HepG2 (cell line): ENCODE measurements around the gene TRABD. TPM values are rescaled to one million over a fixed set of nuclear protein-coding genes. Genes with fewer than 3 reads are reported as not detected.

Experiments
- AGO2 ChIP-seq: fragments of 200-400 bp; formaldehyde crosslinking; optimal IDR thresholded peaks from 2 replicates; pipeline ENCODE3; 2017; ENCODE audit warnings: mild to moderate bottlenecking, low read depth, low read length, moderate library complexity
- ARID4A ChIP-seq: sonication (generic); formaldehyde crosslinking; IDR thresholded peaks from 2 replicates; pipeline ENCODE4 v1.5.0; 2020; ENCODE audit warnings: mild to moderate bottlenecking, missing genetic modification reagents, borderline replicate concordance
- CC2D1A ChIP-seq: sonication (generic); formaldehyde crosslinking; IDR thresholded peaks from 2 replicates; pipeline ENCODE4 v1.8.1; 2023; ENCODE audit warnings: mild to moderate bottlenecking, missing genetic modification reagents
- CEBPG ChIP-seq: IDR thresholded peaks from 2 replicates; pipeline ENCODE4 v1.6.1; 2016
- HMGXB3 ChIP-seq: sonication (generic); formaldehyde crosslinking; IDR thresholded peaks from 2 replicates; pipeline ENCODE4 v1.4.0; 2020; ENCODE audit warnings: missing genetic modification reagents, borderline replicate concordance
- IKZF4 ChIP-seq: sonication (generic); formaldehyde crosslinking; IDR thresholded peaks from 2 replicates; pipeline ENCODE4 v1.5.1; 2020; ENCODE audit warnings: borderline replicate concordance, mild to moderate bottlenecking, low read depth, missing genetic modification reagents; ENCODE audit errors: not compliant biosample characterization
- KAT2B ChIP-seq: fragments of 150-350 bp; IDR thresholded peaks from 2 replicates; pipeline ENCODE4 v1.6.1; 2014; ENCODE audit warnings: low read depth, low read length, borderline replicate concordance
- NONO ChIP-seq, 2 experiments: fragments of 450-650 bp in 1 of 2; sonication (generic) in 1 of 2; formaldehyde crosslinking in 1 of 2; IDR thresholded peaks in 1 of 2; conservative IDR thresholded peaks in 1 of 2; 2 replicates each; pipeline versions ENCODE4 v1.6.1 to v1.8.0; 2017 to 2022; ENCODE audit warnings: mild to moderate bottlenecking in 1 of 2, missing genetic modification reagents in 1 of 2, moderate library complexity in 1 of 2
- NR2F6 ChIP-seq, 2 experiments: IDR thresholded peaks; 2 replicates each; pipeline ENCODE4 v1.6.1; 2016; ENCODE audit warnings: antibody characterized with exemption in 1 of 2, mild to moderate bottlenecking in 1 of 2
- POGZ ChIP-seq: sonication (generic); formaldehyde crosslinking; IDR thresholded peaks from 2 replicates; pipeline ENCODE4 v1.4.0; 2020; ENCODE audit warnings: mild to moderate bottlenecking, missing genetic modification reagents
- RBM22 ChIP-seq: fragments of 200-400 bp; formaldehyde crosslinking; optimal IDR thresholded peaks from 2 replicates; pipeline ENCODE3; 2017; ENCODE audit warnings: mild to moderate bottlenecking, low read length, moderate library complexity
- REL ChIP-seq: sonication (generic); formaldehyde crosslinking; conservative IDR thresholded peaks from 2 replicates; pipeline ENCODE4 v1.8.0; 2022; ENCODE audit warnings: mild to moderate bottlenecking, missing genetic modification reagents, moderate library complexity
- SSRP1 ChIP-seq: IDR thresholded peaks from 2 replicates; pipeline ENCODE4 v1.6.1; 2016; ENCODE audit warnings: control low read depth
- ZFYVE20 ChIP-seq: sonication (generic); formaldehyde crosslinking; IDR thresholded peaks from 2 replicates; pipeline ENCODE4 v1.8.0; 2023; ENCODE audit warnings: low read depth, mild to moderate bottlenecking, moderate library complexity, missing genetic modification reagents, borderline replicate concordance
- ZMAT3 ChIP-seq: sonication (generic); formaldehyde crosslinking; conservative IDR thresholded peaks from 2 replicates; pipeline ENCODE4 v1.7.0; 2021; ENCODE audit warnings: missing genetic modification reagents
- ZNF337 ChIP-seq: sonication (generic); formaldehyde crosslinking; IDR thresholded peaks from 2 replicates; pipeline ENCODE4 v1.5.1; 2020; ENCODE audit warnings: missing genetic modification reagents, low read depth, mild to moderate bottlenecking, borderline replicate concordance
- ZNF570 ChIP-seq: sonication (generic); formaldehyde crosslinking; IDR thresholded peaks from 2 replicates; pipeline ENCODE4 v1.4.0; 2020; ENCODE audit warnings: mild to moderate bottlenecking, missing genetic modification reagents, borderline replicate concordance
- ZNF740 ChIP-seq: sonication (generic); formaldehyde crosslinking; IDR thresholded peaks from 2 replicates; pipeline ENCODE4 v1.4.0; 2020; ENCODE audit warnings: missing genetic modification reagents
- ZNF879 ChIP-seq: sonication (generic); formaldehyde crosslinking; IDR thresholded peaks from 2 replicates; pipeline ENCODE4 v1.8.1; 2023; ENCODE audit warnings: missing genetic modification reagents
- ZSCAN29 ChIP-seq: sonication (generic); formaldehyde crosslinking; conservative IDR thresholded peaks from 2 replicates; pipeline ENCODE4 v1.4.0; 2020; ENCODE audit warnings: mild to moderate bottlenecking, missing genetic modification reagents
- polyA plus RNA-seq, 8 experiments: library from polyadenylated mRNA; depleted of rRNA in 3 of 8; stranded (reverse) in 7 of 8; unstranded in 1 of 8; fragments of >200 nt; fragmentation: Illumina TruSeq in 4 of 8; extraction: Trizol in 4 of 8; gene quantifications; 2 replicates each; pipeline versions ENCODE4 v1.2.1 to v1.2.3, GENCODE V29; 2011 to 2016; ENCODE audit warnings: low read depth in 4 of 8, missing spikeins in 1 of 8, mixed read lengths in 1 of 8; ENCODE audit not compliant: insufficient read depth in 1 of 8
- total RNA-seq, 5 experiments: library from RNA; depleted of rRNA; stranded (reverse); fragments of >200 nt; fragmentation: Illumina TruSeq; extraction: Trizol; gene quantifications; 2 replicates each; pipeline ENCODE4 v1.2.3, GENCODE V29; 2016; ENCODE audit warnings: low read depth in 1 of 5

Gene TRABD
- total and polyA plus RNA-seq, 2 of the 13 experiments (the other 11 are each of a cell fraction or from before 2014, with no cell fraction given) = 21.5 to 28.9 TPM

GRCh38 chr22:50219800-50220602 lies 34.3 kb downstream of the TRABD start (continued):
- no peak for TF ChIP-seq KAT2B
- TF ChIP-seq ZNF337 = no peak
- TF ChIP-seq ZFYVE20 (CRISPR knock-in tag) = no peak
- TF ChIP-seq POGZ (CRISPR knock-in tag) = no peak
- TF ChIP-seq NR2F6 (IDR thresholded peaks at IDR 0.05) = no peak
- TF ChIP-seq NR2F6 (CRISPR knock-in tag; IDR thresholded peaks at IDR 0.05) = no peak
- TF ChIP-seq CC2D1A (CRISPR knock-in tag) = no peak
- no peak for TF ChIP-seq ZSCAN29 (CRISPR knock-in tag)
- no peak for TF ChIP-seq ZMAT3
- no peak for TF ChIP-seq ZNF570 (CRISPR knock-in tag)
- TF ChIP-seq CEBPG (CRISPR knock-in tag) = no peak
- TF ChIP-seq AGO2 = peak; percentile 12
- no peak for TF ChIP-seq ZNF740 (CRISPR knock-in tag)
- TF ChIP-seq NONO (IDR thresholded peaks at IDR 0.05) = no peak
- TF ChIP-seq NONO (CRISPR knock-in tag; conservative IDR thresholded peaks at IDR 0.05) = 0 out of 2 replicates have a peak, but pooled peaks have one; percentile 1
- 0 out of 2 replicates have a peak, but pooled peaks have one; percentile 2 for TF ChIP-seq ARID4A (CRISPR knock-in tag)
- no peak for TF ChIP-seq HMGXB3
- TF ChIP-seq SSRP1 (CRISPR knock-in tag) = 0 out of 2 replicates have a peak, but pooled peaks have one; percentile 8
- no peak for TF ChIP-seq ZNF879 (CRISPR knock-in tag)
- TF ChIP-seq REL (CRISPR knock-in tag) = no peak
- peak; percentile 12 for TF ChIP-seq RBM22
- TF ChIP-seq IKZF4 = no peak
